A549 (cell line): Measurements from ENCODE around the gene SLC29A4. TPM values are rescaled to one million over a fixed set of nuclear protein-coding genes. Genes with fewer than 3 reads are reported as not detected.
A peak's percentile ranks its signal among the peaks of the same experiment; 100 is the strongest.
"Not testable (repeated sequence)": the region's sequence is repeated elsewhere in the genome, so short reads cannot be mapped to it uniquely, and the experiment has no call there.

Source experiments
- ATAC-seq, 2 experiments: fragments of 200-7000 bp in 1 of 2; fragments of >200 bp in 1 of 2; cut with Nextera tagmentation in 1 of 2; cut with Tn5 transposase in 1 of 2; 3 replicates each; pipeline versions ENCODE4 v1.8.0 to v1.9.1; 2018 to 2020; ENCODE audit warnings: mild to moderate bottlenecking in 1 of 2, moderate library complexity in 1 of 2
- CTCF ChIA-PET: fragments of 300-600 bp; sonication (Branson Sonifier 250); formaldehyde crosslinking; extraction: SDS; loops from one replicate; lab custom pipeline; 2021; ENCODE audit warnings: antibody characterized with exemption, inconsistent platforms; lab: Yijun Ruan, JAX
- POLR2A ChIA-PET: fragments of 350-600 bp; formaldehyde crosslinking; extraction: SDS; loops from one replicate; lab custom pipeline; 2021; ENCODE audit warnings: antibody characterized with exemption, inconsistent platforms; lab: Yijun Ruan, JAX
- DNase-seq, 2 experiments: peaks; one replicate each; pipeline versions ENCODE4 v3.0.0 to v3.0.0-alpha.2; 2011 to 2016; ENCODE audit warnings: low read depth in 1 of 2, low spot score in 1 of 2
- FAIRE-seq: peaks from 2 replicates; lab custom pipeline; 2011; peaks lifted over from hg19 to GRCh38; lab: Jason Lieb, UNC
- H3K27ac ChIP-seq, 2 experiments: fragments of >200 bp; sonication (Bioruptor Twin); formaldehyde crosslinking; 3 replicates each; pipeline ENCODE4 v1.5.1; 2016 to 2017
- H3K4me1 ChIP-seq: fragments of >200 bp; sonication (Bioruptor Twin); formaldehyde crosslinking; 3 replicates; pipeline ENCODE4 v1.6.1; 2016
- H3K4me2 ChIP-seq: fragments of >200 bp; sonication (Bioruptor Twin); formaldehyde crosslinking; 3 replicates; pipeline ENCODE4 v1.6.1; 2016
- H3K4me3 ChIP-seq: fragments of >200 bp; sonication (Bioruptor Twin); formaldehyde crosslinking; 3 replicates; pipeline ENCODE4 v1.5.1; 2016
- H3K9me3 ChIP-seq: fragments of >200 bp; sonication (Bioruptor Twin); formaldehyde crosslinking; 3 replicates; pipeline ENCODE4 v1.6.1; 2016
- BHLHE40 ChIP-seq: IDR thresholded peaks from 2 replicates; pipeline ENCODE4 v1.6.1; 2012; ENCODE audit warnings: low read depth, low read length, inconsistent platforms
- CBX8 ChIP-seq: fragments of 200-600 bp; sonication (generic); IDR thresholded peaks from 2 replicates; pipeline ENCODE4 v1.6.1; 2016
- CEBPB ChIP-seq, 2 experiments: fragments of >200 bp in 1 of 2; sonication (Bioruptor Twin) in 1 of 2; formaldehyde crosslinking in 1 of 2; IDR thresholded peaks; 2 replicates each; pipeline ENCODE4 v1.6.1; 2012 to 2016
- CHD2 ChIP-seq: fragments of 150-350 bp; IDR thresholded peaks from 2 replicates; pipeline ENCODE4 v1.6.1; 2014; ENCODE audit warnings: low read length; ENCODE audit not compliant: partially characterized antibody
- CHD4 ChIP-seq: fragments of 200-600 bp; sonication (generic); IDR thresholded peaks from 2 replicates; pipeline ENCODE4 v1.6.1; 2016; ENCODE audit warnings: antibody characterized with exemption, mild to moderate bottlenecking, borderline replicate concordance
- EHF ChIP-seq: fragments of 250-450 bp; sonication (Bioruptor Pico); IDR thresholded peaks from 2 replicates; pipeline ENCODE4 v1.5.0; 2020; ENCODE audit warnings: mild to moderate bottlenecking
- ESRRA ChIP-seq: fragments of 150-350 bp; IDR thresholded peaks from 2 replicates; pipeline ENCODE4 v1.6.1; 2014; ENCODE audit warnings: mild to moderate bottlenecking, low read length, borderline replicate concordance
- FOSB ChIP-seq: fragments of 250-450 bp; sonication (Bioruptor Pico); IDR thresholded peaks from 2 replicates; pipeline ENCODE4 v1.5.0; 2020; ENCODE audit warnings: mild to moderate bottlenecking, moderate library complexity
- FOSL2 ChIP-seq, 2 experiments: fragments of 450-650 bp in 1 of 2; fragments of >200 bp in 1 of 2; sonication (Bioruptor Twin) in 1 of 2; formaldehyde crosslinking; IDR thresholded peaks; 2 replicates each; pipeline versions ENCODE4 v1.5.0 to v1.6.1; 2016 to 2020; ENCODE audit warnings: mild to moderate bottlenecking in 1 of 2, moderate library complexity in 1 of 2
- HOXA7 ChIP-seq: fragments of 250-450 bp; sonication (Bioruptor Pico); IDR thresholded peaks from 2 replicates; pipeline ENCODE4 v1.5.0; 2020; ENCODE audit warnings: mild to moderate bottlenecking, moderate library complexity
- JUN ChIP-seq, 2 experiments: fragments of >200 bp; sonication (Bioruptor Twin); formaldehyde crosslinking; IDR thresholded peaks; 2 replicates in 1 of 2; 3 replicates in 1 of 2; pipeline ENCODE4 v1.6.1; 2016 to 2017
- KDM5A ChIP-seq: fragments of 200-600 bp; sonication (generic); IDR thresholded peaks from 2 replicates; pipeline ENCODE4 v1.6.1; 2016; ENCODE audit warnings: antibody characterized with exemption, mild to moderate bottlenecking
- MAFK ChIP-seq: fragments of 450-650 bp; IDR thresholded peaks from 2 replicates; pipeline ENCODE4 v1.6.1; 2014; ENCODE audit not compliant: partially characterized antibody
- NFE2L2 ChIP-seq: fragments of 150-350 bp; conservative IDR thresholded peaks from 2 replicates; pipeline ENCODE4 v1.6.1; 2014; ENCODE audit warnings: low read length
- NR3C1 ChIP-seq: fragments of >200 bp; sonication (Bioruptor Twin); formaldehyde crosslinking; IDR thresholded peaks from 3 replicates; pipeline ENCODE4 v1.6.1; 2017
- RAD21 ChIP-seq, 2 experiments: fragments of >200 bp in 1 of 2; sonication (Bioruptor Twin) in 1 of 2; formaldehyde crosslinking in 1 of 2; IDR thresholded peaks in 1 of 2; conservative IDR thresholded peaks in 1 of 2; 2 replicates in 1 of 2; 3 replicates in 1 of 2; pipeline ENCODE4 v1.6.1; 2012 to 2018; ENCODE audit warnings: inconsistent platforms in 1 of 2
- RCOR1 ChIP-seq: fragments of 150-350 bp; IDR thresholded peaks from 2 replicates; pipeline ENCODE4 v1.6.1; 2014; ENCODE audit warnings: antibody characterized with exemption, low read length, low read depth
- RFX5 ChIP-seq: fragments of 450-650 bp; IDR thresholded peaks from 2 replicates; pipeline ENCODE4 v1.7.1; 2014; ENCODE audit warnings: antibody characterized with exemption, mild to moderate bottlenecking, moderate library complexity
- RNF2 ChIP-seq: fragments of 200-600 bp; sonication (generic); IDR thresholded peaks from 2 replicates; pipeline ENCODE4 v1.6.1; 2016; ENCODE audit warnings: low read depth, mild to moderate bottlenecking, antibody characterized with exemption, moderate library complexity, borderline replicate concordance
- SMC3 ChIP-seq: fragments of >200 bp; sonication (Bioruptor Twin); formaldehyde crosslinking; IDR thresholded peaks from 3 replicates; pipeline ENCODE4 v1.6.1; 2018; ENCODE audit warnings: inconsistent platforms
- WGBS: methylation state at CpG from one replicate; pipeline ENCODE4 v1.1.6; 2017; ENCODE audit errors: missing lambda C conversion rate; 5-methylcytosine and 5-hydroxymethylcytosine counted together
- polyA plus RNA-seq, 4 experiments: library from polyadenylated mRNA; depleted of rRNA in 3 of 4; stranded (reverse); fragments of >200 nt; fragmentation: RNase III in 1 of 4; extraction: RNeasy Plus Mini Kit Qiagen cat#74134 plus additional on column Dnase treatment in 1 of 4; gene quantifications; 2 replicates in 3 of 4; 3 replicates in 1 of 4; pipeline ENCODE4 v1.2.3, GENCODE V29; 2011 to 2017
- TF ChIP-seq, protein P1 (sequence below): IDR thresholded peaks from 2 replicates; pipeline ENCODE4 v1.6.1; 2012
- TF ChIP-seq, protein P2 (sequence below): IDR thresholded peaks from 2 replicates; pipeline ENCODE4 v1.6.1; 2012; ENCODE audit warnings: low read depth, borderline replicate concordance
- TF ChIP-seq, protein P3 (sequence below): fragments of 250-450 bp; sonication (Bioruptor Pico); IDR thresholded peaks from 2 replicates; pipeline ENCODE4 v1.5.0; 2020; ENCODE audit warnings: low read depth, mild to moderate bottlenecking, moderate library complexity
- TF ChIP-seq, protein P4 (sequence below): fragments of 150-350 bp; IDR thresholded peaks from 2 replicates; pipeline ENCODE4 v1.6.1; 2014; ENCODE audit warnings: low read depth, mild to moderate bottlenecking, low read length

SLC29A4 gene
- polyA plus RNA-seq, 2 of the 4 experiments (the other 2 are of a cell fraction): 11.5 to 12.6 TPM

DNA sequence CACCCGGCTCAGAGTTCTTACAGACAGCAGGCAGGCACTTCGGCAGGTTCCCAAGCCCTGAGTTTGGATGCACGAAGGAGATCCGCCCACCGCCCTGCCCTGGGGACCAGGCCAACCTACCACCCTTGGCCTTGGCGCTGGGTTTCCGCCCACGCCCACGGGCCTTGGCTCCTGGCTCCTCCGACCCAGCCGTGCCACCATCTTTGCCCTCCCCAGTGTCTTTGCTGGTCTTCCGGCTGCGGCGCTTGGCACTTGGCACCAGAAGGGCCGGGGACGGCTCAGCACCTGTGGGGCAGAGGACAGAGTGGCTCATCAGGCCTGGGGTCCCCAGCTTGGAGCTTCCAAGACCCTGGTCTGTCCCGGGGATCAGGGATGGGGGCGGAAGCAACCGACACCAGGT, 32.1 kb downstream of the SLC29A4 start:
- ChIA-PET CTCF (no interaction called here), POLR2A (interaction anchor here (0.6 kb wide), 1 partner anchor 35 kb away, joined by 4 read pairs; no protein-coding TSS in a partner anchor)
- Histone ChIP-seq H3K4me3 (no peak overlapping the region), H3K27ac (no peak overlapping the region), H3K4me2 (no peak overlapping the region), H3K9me3 (peaks cover 10% of the 10 kb centered on the region), H3K4me1 (no peaks in the 10 kb centered on the region)
- no peak for FAIRE-seq
- no peak for DNase-seq
- ATAC-seq: no peak
- TF ChIP-seq KDM5A (no peak), SMC3 (no peak), ESRRA (no peak), CHD4 (no peak), FOSB (CRISPR knock-in tag) (no peak), EHF (CRISPR knock-in tag) (no peak), CBX8 (no peak)
- TF ChIP-seq, protein P1, sequence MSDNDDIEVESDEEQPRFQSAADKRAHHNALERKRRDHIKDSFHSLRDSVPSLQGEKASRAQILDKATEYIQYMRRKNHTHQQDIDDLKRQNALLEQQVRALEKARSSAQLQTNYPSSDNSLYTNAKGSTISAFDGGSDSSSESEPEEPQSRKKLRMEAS: no peak
- 98% methylated on average over 12 of the region's 19 CpGs for WGBS

DNA sequence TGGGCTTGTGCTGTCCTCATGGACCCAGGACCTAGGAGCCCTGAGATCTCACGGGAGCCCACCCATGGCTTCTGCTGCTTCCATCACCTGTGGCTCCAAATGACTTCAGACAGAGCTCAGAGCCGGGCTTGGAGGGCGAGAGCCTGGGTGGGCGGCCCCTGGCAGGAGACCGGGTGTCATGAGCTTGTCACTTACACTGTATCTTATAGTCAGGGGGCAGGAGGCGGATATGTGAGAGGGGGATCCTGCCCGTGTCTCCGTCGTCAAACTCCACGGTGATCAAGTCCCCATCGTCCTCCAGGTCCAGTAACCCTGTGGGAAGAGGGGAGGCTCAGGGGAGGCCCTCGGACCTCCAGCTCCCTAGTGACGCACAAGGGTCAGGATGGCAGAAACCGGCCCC, 33.0 kb downstream of the SLC29A4 start:
- FAIRE-seq (no peak), ATAC-seq (no peak)

DNA sequence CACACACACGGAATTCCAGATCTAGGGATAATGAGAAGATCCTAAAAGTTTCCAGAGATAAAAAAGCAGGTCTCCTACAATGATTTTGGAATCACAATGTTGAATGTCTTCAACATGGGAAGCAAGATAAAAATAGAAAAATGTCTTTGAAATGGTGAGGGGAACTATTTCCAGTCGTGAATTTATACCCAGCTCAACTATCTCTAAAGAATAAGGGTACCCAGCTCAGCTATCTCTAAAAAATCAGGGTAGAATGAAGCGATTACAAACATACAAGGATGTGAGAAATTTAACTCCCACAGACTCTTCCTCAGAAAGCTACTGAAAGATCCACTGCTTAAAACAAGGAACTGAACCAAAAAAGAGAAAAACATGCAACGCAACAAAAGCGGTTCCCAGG, 35.9 kb downstream of the SLC29A4 start:
- WGBS: 89% methylated on average over 5 of the region's 5 CpGs
- FAIRE-seq, ATAC-seq, DNase-seq, H3K4me2 ChIP-seq, H3K27ac ChIP-seq, H3K4me3 ChIP-seq, H3K4me1 ChIP-seq, POLR2A ChIA-PET: not testable (repeated sequence)
- CTCF ChIA-PET: interaction anchor here (0.9 kb wide), 1 partner anchor 132 kb away, joined by 3 read pairs; no protein-coding TSS in a partner anchor
- H3K9me3 ChIP-seq: peaks cover 13% of the 10 kb centered on the region

More for the DNA sequence above, 33.0 kb downstream of the SLC29A4 start:
- Histone ChIP-seq H3K4me1 (no peaks in the 10 kb centered on the region), H3K27ac (no peak overlapping the region), H3K9me3 (peaks cover 13% of the 10 kb centered on the region), H3K4me2 (no peak overlapping the region), H3K4me3 (no peak overlapping the region)
- ChIA-PET CTCF (interaction anchor here (0.9 to 2.4 kb wide), 4 partner anchors 19 to 75 kb away, joined by 3 to 10 read pairs (median 4); no protein-coding TSS in a partner anchor), POLR2A (interaction anchor here (0.6 kb wide), 1 partner anchor 235 kb away, joined by 11 read pairs; no protein-coding TSS in a partner anchor)
- no peak for DNase-seq
- WGBS: 95% methylated on average over 12 of the region's 14 CpGs
- TF ChIP-seq CHD4 (no peak), JUN (IDR thresholded peaks at IDR 0.05) (no peak), CHD2 (no peak), CBX8 (no peak), BHLHE40 (no peak)
- TF ChIP-seq, all 56 proteins: peak for 0

DNA sequence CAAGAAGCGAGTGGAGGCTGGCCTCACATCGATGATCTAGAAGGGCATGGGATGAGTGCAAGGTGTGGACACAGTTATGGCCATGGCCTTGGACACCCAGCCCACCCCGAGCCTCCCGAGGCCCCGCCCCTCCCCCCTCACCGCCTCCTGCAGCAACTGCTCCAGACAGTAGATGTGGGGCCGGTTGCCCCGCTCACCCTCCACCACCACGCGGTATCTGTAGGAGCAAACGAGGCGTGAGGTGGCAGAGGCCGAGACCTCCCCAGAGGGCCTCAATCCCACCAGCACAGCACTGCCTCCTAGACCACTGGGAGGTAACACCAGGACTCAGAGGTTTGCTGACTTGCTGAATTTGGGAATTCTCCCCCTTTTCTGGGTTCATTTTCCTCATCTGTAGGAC, 37.6 kb downstream of the SLC29A4 start:
- FAIRE-seq: no peak
- Histone ChIP-seq H3K9me3 (peaks cover 13% of the 10 kb centered on the region), H3K4me2 (no peak overlapping the region), H3K4me1 (no peaks in the 10 kb centered on the region), H3K27ac (no peak overlapping the region), H3K4me3 (no peak overlapping the region)
- CTCF ChIA-PET: interaction anchor here (2.4 kb wide), 1 partner anchor 46 kb away, joined by 7 read pairs; no protein-coding TSS in a partner anchor
- POLR2A ChIA-PET: no interaction called here
- no peak for ATAC-seq
- 91% methylated on average over 5 of the region's 13 CpGs for WGBS
- DNase-seq: no peak
- TF ChIP-seq MAFK: peak; percentile 34
- TF ChIP-seq, protein P2, sequence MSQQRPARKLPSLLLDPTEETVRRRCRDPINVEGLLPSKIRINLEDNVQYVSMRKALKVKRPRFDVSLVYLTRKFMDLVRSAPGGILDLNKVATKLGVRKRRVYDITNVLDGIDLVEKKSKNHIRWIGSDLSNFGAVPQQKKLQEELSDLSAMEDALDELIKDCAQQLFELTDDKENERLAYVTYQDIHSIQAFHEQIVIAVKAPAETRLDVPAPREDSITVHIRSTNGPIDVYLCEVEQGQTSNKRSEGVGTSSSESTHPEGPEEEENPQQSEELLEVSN: no peak

DNA sequence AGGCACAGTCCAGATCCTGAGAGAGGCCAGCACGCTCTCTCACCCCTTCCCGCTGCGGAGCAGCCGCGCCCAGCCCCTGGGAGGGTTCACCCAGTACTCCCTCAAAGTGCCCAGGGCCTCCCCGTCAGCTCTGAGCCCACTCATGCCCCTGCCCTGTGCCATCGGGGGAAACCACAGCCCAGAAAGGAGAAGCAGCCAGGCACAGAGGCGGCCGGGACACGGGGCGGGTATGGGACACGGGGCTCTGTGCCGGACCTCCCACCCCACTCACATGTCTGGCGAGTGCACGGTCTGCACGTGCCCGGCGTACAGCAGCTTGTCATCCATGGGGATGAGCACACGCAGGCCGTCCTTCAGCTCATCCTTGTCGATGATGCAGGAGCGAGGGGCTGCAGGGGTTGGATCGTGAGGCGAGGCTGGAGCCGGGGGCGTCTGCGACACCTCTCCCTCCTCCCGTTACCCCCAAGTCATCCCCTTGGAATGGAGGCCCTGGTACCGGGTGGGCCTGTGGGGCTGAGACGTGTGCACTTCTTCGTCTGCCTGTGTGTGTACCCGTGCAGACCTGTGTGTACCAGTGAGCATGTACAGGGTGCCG, 38.2 kb downstream of the SLC29A4 start:
- FAIRE-seq (no peak), DNase-seq (no peak), ATAC-seq (no peak; a peak in 1 of 6 replicates)
- WGBS: 90% methylated on average over 33 of the region's 33 CpGs
- Histone ChIP-seq H3K4me1 (no peaks in the 10 kb centered on the region), H3K27ac (no peak overlapping the region), H3K4me3 (no peak overlapping the region), H3K4me2 (no peak overlapping the region), H3K9me3 (peaks cover 13% of the 10 kb centered on the region)
- ChIA-PET POLR2A (no interaction called here), CTCF (interaction anchor here (0.7 to 2.4 kb wide), 2 partner anchors 45 to 130 kb away, joined by 4 to 7 read pairs; no protein-coding TSS in a partner anchor)
- TF ChIP-seq RCOR1 (no peak), HOXA7 (CRISPR knock-in tag) (no peak), FOSL2 (IDR thresholded peaks at IDR 0.05) (no peak), FOSL2 (CRISPR knock-in tag; IDR thresholded peaks at IDR 0.05) (no peak), RNF2 (no peak), NFE2L2 (no peak), CHD2 (no peak), NR3C1 (no peak), CEBPB (IDR thresholded peaks at IDR 0.05) (no peak), JUN (IDR thresholded peaks at IDR 0.05) (no peak), RFX5 (no peak), RAD21 (conservative IDR thresholded peaks at IDR 0.05 in 1 of 2, IDR thresholded peaks at IDR 0.05 in 1 of 2) (no peak)
- TF ChIP-seq, protein P3, sequence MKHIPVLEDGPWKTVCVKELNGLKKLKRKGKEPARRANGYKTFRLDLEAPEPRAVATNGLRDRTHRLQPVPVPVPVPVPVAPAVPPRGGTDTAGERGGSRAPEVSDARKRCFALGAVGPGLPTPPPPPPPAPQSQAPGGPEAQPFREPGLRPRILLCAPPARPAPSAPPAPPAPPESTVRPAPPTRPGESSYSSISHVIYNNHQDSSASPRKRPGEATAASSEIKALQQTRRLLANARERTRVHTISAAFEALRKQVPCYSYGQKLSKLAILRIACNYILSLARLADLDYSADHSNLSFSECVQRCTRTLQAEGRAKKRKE: no peak
- TF ChIP-seq, protein P4, sequence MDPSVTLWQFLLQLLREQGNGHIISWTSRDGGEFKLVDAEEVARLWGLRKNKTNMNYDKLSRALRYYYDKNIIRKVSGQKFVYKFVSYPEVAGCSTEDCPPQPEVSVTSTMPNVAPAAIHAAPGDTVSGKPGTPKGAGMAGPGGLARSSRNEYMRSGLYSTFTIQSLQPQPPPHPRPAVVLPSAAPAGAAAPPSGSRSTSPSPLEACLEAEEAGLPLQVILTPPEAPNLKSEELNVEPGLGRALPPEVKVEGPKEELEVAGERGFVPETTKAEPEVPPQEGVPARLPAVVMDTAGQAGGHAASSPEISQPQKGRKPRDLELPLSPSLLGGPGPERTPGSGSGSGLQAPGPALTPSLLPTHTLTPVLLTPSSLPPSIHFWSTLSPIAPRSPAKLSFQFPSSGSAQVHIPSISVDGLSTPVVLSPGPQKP: no peak
